ENCODE data around the gene DAB1.
"Not testable (repeated sequence)": the region's sequence is repeated elsewhere in the genome, so short reads cannot be mapped to it uniquely, and the experiment has no call there.

DAB1 gene

DNA sequence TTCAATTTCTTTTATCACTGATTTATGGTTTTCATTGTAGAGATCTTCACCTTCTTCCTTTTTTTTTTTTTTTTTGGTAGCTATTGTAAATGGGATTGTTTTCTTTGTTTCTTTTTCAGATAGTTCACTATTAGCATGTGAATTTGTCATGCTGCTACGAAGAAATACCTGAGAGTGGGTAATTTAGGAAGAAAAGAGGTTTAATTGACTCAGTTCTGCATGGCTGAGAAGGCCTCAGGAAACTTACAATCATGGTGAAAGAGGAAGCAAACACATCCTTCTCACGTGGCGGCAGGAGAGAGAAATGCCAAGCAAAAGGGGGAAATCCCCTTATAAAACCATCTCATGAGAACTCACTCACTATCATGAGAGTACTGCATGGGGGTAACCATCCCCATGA is 66.4 kb downstream of the DAB1 start:
- no peak for DNase-seq

GRCh38 chr1:57353654-57354053 is 70.2 kb downstream of the DAB1 start:
- DNase-seq = no peak

DNA sequence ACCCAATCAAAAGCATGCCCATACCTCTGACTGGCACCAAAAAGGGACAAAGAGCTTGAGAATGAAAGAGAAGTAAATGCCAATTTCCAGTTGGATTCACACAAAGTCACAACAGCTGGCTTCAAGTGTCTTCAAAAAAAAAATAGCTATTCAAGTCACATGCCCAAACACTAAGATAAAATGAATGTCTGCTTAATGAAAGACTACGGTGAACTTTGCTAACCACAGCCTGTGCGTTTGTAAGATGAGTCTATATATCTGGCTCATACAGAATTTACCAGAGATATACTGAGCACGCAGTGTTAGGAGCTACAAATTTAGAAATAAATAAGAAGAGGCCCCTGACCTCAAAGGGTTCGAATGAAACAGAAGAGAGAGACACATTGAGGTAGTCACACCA is 73.2 kb downstream of the DAB1 start:
- no peak for DNase-seq

GRCh38 chr1:57348921-57349320 is 74.9 kb downstream of the DAB1 start:
- no peak for DNase-seq

GRCh38 chr1:57345916-57346315 is 77.9 kb downstream of the DAB1 start:
- no peak for DNase-seq

- no peak for DNase-seq
Observed at GRCh38 chr1:57344265-57344664, 79.6 kb downstream of the DAB1 start.

DNA sequence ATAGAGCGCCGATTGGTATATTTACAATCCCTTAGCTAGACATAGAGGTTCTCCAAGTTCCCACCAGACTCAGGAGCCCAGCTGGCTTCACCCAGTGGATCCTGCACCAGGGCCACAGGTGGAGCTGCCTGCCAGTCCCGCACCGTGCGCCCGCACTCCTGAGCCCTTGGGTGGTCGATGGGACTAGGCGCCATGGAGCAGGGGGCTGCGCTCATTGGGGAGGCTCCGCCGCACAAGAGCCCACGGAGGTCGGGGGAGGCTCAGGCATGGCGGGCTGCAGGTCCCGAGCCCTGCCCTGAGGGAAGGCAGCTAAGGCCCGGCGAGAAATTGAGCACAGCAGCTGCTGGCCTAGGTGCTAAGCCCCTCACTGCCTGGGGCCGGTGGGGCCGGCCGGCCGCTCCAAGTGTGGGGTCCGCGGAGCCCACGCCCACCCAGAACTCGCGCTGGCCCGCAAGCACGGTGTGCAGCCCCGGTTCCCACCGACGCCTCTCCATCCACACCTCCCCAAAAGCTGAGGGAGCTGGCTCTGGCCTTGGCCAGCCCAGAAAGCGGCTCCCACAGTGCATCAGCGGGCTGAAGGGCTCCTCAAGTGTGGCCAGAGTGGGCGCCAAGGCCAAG is 80.5 kb downstream of the DAB1 start:
- not testable (repeated sequence) for DNase-seq

DNA sequence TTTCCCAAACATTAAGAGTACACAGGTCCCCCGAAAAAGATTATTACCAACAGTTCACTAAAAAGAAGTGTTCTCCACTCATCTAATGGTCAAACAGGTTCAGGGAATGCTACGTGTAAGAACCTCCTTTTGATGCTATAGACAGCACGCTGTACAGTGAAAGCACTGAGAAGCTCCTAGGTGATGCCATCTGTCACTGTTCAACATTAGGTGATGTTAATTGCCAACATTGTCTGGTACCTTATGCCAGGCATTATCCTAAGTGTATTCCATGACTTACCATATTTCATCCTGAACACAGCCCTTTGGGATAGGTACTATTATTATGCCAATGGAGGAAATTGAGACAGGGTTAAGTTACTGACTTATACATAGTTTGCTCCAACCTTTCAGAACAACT is 82.1 kb downstream of the DAB1 start:
- DNase-seq = no peak

DNA sequence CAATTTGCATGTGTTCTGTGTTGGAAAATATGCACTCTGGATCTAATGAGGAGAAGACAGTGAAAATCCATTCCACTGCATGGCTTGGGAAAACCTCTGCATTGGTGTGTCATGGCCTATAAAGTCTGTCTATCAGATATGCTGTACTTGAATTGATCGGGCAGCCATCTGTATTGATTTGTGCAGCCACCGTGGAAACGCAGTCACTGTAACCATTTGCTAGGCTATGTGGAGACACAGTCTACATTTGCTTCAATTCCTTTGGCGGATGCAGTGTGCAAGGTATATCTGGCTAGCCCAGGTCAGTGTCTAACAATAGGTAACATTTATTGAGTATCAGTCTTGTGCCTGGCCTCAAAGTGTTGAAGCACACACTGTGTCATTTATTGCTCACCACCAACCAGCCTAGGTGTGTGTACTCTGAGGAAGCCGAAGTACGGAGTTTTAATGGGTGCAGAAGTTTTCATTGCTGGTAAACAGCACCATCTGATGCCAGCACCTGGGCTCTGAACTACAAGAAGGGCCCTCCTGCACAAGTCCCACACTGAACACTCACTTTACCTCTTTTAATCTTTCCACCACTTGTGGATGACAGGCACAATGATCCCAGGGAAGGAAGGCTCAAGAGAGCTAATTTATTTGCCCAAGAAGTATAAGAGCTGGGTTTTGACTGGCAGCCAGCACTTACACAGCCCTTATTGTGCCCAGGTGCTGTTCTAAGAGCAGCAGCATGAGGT is 83.4 kb downstream of the DAB1 start:
- no peak for DNase-seq

DNA sequence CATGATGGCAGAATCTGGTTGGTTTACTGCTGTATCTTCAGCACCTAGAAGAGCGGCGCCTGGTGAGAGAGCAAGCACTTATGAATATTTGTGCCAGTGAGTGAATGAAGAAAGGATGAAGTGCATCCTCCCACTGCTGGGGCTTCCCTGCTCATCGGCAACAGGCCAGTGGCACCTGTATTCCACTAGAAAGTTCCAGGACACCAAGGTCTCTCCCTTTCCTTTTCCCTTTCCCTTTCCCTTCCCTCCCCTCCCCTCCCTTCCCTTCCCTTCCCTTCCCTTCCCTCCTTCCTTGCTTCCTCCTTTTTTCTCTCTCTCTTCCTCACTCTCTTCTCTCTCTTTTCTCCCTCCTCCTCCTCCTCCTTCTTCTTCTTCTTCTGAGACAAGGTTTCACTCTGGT is 86.2 kb downstream of the DAB1 start:
- no peak for DNase-seq

DNA sequence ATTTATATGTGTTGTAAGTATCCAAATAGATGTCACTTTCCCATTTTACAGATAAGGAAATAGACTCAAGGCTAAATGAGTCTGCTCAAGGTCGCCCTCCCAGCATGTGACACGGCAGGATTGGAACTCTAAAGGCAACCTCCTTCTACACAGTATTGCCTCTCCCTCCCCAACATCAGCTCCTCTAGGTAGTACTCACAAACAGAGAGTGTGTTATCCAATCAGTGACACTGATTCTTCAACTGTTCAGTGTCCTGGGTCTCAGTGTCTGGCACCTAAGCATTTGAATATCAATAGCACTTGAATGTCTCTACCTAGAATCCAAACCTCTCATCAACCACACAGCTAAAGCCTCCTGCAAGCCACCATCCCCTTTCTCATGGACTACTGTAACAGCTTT is 87.1 kb downstream of the DAB1 start:
- no peak for DNase-seq

DNA sequence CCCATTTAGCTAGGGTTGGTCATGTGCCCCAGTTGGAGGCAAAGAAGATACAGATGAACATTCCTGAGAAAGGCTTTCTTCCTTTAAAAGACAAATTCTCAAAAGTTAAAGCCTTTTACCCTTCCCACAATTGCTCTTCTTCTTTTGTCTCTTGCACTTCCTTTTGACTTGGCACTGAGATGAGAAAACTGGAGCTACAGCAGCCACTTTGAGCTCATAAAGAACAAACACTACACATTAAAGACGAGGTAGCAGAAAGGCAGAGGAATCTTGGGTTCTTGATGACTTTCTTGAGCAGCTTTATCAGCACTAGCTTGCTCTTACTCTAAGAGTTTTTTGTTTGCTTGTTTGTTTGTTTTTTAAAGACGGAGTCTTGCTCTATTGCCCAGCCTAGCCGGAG is 92.2 kb downstream of the DAB1 start:
- no peak for DNase-seq

DNA sequence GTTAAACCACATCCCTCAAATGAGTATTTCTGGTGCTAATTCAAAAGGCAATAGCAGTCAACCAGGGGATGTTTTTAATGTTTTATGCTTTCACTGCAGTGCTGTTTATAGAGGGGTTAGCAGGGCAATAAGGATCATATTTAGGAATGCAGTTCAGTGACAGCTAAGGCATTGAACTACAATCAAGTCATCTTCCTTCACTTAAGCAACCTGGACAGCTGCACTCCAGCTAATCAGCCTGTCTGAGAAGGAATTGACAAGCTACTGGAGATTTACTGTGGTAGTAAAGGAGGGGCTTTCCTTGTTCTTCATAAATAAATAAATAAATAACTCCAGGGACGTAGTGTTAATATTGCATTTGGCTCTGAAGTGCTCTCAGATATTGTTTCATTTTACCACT is 93.9 kb downstream of the DAB1 start:
- no peak for DNase-seq

DNA sequence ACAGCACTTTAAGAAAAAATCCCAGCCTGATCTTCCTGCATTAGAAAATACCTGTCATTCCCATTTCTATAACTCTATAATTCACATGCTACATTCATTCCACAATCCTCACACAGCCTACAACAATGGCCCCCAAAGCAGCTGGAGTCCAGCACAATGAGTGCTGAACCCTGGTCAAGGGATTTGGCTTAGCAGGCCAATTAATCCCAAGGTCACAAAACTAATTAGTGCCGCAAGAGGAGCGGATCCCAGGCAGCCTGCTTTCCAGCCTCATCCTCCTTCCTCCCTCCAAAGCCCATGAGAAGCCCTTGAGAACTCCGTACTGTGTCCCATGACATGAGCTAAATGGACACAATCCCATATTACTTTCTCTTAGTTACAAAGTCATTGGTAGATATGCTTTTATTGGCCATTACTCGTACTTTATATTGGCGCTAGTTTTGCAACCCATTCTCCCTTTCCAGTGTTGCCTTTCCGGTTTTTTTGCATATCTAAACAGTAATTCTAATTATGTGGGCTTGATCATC is 94.8 kb downstream of the DAB1 start:
- no peak for DNase-seq

DNA sequence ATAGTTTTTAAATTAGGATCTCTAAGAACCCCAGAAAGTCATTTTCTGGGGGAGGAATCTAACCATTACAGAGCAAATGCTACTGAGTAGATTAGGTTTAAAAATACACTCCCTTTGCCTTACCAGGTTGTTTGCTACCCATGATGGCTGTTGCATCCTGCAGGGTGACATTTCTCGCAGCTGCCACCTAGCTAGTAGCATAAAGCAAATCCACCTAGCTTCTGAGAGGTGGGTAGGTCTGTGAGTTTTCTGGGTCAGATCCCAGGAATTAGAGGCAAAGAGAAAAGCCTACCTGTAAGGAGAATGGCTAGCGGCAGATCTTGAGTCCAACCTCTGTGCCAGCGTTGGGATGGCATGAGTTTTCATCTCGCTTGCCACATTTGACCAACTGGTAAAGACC is 95.9 kb downstream of the DAB1 start:
- no peak for DNase-seq

DNA sequence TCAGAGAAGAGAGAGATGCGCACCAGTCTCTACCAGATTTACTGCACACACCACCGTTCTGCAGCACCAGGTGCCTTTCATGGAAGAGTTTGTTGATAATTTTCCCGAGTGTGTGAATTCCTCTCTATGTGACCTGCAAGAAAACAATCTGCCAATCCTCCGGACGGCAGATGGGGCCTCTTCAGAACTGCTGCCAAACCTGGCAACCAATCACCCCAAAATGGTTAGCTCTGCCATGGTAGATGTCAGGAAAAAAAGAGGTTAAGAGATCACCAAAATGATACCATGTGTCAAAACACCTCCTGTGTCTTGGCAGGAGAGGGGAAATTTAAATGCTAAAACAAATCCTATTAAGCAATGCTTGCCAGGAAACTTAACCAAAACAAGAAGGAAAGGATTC is 96.5 kb downstream of the DAB1 start:
- no peak for DNase-seq

- no peak for DNase-seq
Observed at GRCh38 chr1:57325536-57325935, 98.3 kb downstream of the DAB1 start.

- DNase-seq = no peak
Observed at GRCh38 chr1:57325117-57325516, 98.7 kb downstream of the DAB1 start.

GRCh38 chr1:57324388-57324787 is 99.5 kb downstream of the DAB1 start:
- DNase-seq = no peak

- no peak for DNase-seq
Observed at GRCh38 chr1:57321776-57322175, 102.1 kb downstream of the DAB1 start.

DNA sequence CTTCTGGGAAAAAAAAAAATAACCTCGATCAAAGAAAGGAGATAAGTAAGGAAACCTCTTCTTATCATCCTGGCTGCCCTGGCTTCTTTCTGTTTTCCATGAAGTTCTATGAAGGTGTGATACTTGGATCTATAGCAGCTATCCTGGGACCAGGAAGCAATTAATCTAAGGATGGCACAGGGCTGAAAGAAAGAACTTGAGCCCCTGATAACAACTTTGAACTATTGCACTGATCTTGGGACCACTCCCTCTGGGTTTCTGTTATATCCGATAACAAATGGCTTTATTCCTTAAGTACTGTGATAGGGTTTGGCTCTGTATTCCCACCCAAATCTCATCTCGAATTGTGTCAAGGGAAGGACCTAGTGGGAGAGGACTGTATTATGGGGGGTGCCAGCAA is 104.1 kb downstream of the DAB1 start:
- DNase-seq = no peak

DNA sequence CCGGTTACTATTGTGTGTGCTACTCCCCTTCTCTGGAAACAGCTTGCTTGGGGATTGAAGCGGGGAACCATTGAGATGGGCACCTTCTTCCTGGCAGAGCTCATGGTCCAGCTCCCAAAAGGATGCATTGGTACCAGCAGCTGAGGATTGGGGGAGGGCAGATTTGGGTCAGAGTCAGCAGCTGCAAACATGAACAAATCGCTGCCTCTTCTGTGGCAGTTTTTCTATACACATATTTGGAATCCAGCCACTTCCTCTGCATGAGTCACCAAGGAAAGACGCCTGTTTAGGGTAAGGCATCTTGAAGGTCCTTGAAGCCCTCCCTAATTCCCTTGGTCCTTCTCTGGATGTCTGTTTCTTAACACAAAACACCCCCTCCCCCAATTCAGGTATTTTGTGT is 104.7 kb downstream of the DAB1 start:
- DNase-seq = no peak

DNA sequence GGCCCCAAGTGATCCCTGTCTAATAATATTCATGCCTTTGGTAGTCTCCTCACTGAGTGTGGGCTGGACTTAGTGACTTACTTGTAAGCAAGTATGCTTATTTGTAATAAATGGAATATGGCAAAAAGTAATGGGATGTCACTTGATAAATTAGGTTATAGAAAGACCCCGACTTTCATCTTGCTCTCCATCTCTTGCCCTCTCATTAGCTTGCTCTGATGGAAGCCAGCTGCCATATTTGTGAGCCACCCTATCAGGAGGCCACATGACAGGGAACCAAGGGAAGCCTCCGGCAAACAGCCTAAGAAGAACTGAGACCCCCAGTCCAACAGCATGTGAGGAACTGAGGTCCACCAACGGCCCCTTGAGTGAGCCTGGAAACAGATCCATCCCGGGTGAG is 107.0 kb downstream of the DAB1 start:
- no peak for DNase-seq

DNA sequence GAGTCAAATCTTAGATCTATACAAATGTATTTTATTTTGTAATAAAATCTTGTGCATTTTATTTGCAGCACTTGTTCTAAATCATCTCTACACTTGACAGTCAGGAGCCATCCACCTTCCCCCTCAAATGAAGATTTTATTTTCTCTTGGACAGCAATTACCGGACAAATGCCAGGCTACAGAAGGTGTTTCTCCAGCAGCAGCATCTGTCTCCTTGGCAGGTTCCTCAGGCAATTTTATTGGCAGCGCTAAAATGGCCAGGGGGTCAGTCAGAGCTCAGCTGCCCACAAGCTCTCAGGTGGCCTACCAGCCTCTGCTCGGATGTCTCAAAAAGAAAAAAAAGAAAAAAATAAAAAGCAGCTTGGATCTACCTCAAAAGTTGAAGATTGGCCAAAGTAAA is 107.6 kb downstream of the DAB1 start:
- DNase-seq = no peak

GRCh38 chr1:57312869-57313268 is 111.0 kb downstream of the DAB1 start:
- no peak for DNase-seq
